NCI-H2029 (cell line): ENCODE results near the gene SERGEF.

Source experiments
- DNase-seq: peaks from one replicate; lab custom pipeline; 2025; lab: John Stamatoyannopoulos, UW

The SERGEF gene

GRCh38 chr11:17951685-17952388 is 61.0 kb downstream of the SERGEF start:
- DNase-seq: no peak

GRCh38 chr11:17950644-17951043 is 62.2 kb downstream of the SERGEF start:
- DNase-seq: no peak

- no peak for DNase-seq
Measured at GRCh38 chr11:17948296-17948695, 64.6 kb downstream of the SERGEF start.

GRCh38 chr11:17939542-17939941 is 73.3 kb downstream of the SERGEF start:
- no peak for DNase-seq

- DNase-seq: no peak
Measured at GRCh38 chr11:17936790-17937189, 76.1 kb downstream of the SERGEF start.

GRCh38 chr11:17934194-17934593 is 78.7 kb downstream of the SERGEF start:
- DNase-seq: no peak

GRCh38 chr11:17933708-17934107 is 79.1 kb downstream of the SERGEF start:
- DNase-seq: no peak

- no peak for DNase-seq
Measured at GRCh38 chr11:17932472-17932871, 80.4 kb downstream of the SERGEF start.

- DNase-seq: no peak
Measured at GRCh38 chr11:17931595-17931994, 81.3 kb downstream of the SERGEF start.

- no peak for DNase-seq
Measured at GRCh38 chr11:17930544-17931125, 82.2 kb downstream of the SERGEF start.

- no peak for DNase-seq
Measured at GRCh38 chr11:17929171-17929570, 83.7 kb downstream of the SERGEF start.

GRCh38 chr11:17927681-17928343 is 85.0 kb downstream of the SERGEF start:
- DNase-seq: no peak

- DNase-seq: no peak
Measured at GRCh38 chr11:17927041-17927440, 85.8 kb downstream of the SERGEF start.

- DNase-seq: no peak
Measured at GRCh38 chr11:17924713-17925112, 88.1 kb downstream of the SERGEF start.

- DNase-seq: no peak
Measured at GRCh38 chr11:17923217-17923616, 89.6 kb downstream of the SERGEF start.

GRCh38 chr11:17922416-17922788 is 90.4 kb downstream of the SERGEF start:
- DNase-seq: no peak

GRCh38 chr11:17921659-17922415 is 91.0 kb downstream of the SERGEF start:
- no peak for DNase-seq

GRCh38 chr11:17918049-17918605 is 94.7 kb downstream of the SERGEF start:
- no peak for DNase-seq

- DNase-seq: no peak
Measured at GRCh38 chr11:17917556-17917955, 95.3 kb downstream of the SERGEF start.

- DNase-seq: peak; percentile 37
Measured at GRCh38 chr11:17915500-17916143, 97.2 kb downstream of the SERGEF start.

- no peak for DNase-seq
Measured at GRCh38 chr11:17914957-17915356, 97.9 kb downstream of the SERGEF start.

GRCh38 chr11:17907046-17907445 is 105.8 kb downstream of the SERGEF start:
- no peak for DNase-seq
